ENCODE measurements around the gene CUL2.

The CUL2 gene

DNA sequence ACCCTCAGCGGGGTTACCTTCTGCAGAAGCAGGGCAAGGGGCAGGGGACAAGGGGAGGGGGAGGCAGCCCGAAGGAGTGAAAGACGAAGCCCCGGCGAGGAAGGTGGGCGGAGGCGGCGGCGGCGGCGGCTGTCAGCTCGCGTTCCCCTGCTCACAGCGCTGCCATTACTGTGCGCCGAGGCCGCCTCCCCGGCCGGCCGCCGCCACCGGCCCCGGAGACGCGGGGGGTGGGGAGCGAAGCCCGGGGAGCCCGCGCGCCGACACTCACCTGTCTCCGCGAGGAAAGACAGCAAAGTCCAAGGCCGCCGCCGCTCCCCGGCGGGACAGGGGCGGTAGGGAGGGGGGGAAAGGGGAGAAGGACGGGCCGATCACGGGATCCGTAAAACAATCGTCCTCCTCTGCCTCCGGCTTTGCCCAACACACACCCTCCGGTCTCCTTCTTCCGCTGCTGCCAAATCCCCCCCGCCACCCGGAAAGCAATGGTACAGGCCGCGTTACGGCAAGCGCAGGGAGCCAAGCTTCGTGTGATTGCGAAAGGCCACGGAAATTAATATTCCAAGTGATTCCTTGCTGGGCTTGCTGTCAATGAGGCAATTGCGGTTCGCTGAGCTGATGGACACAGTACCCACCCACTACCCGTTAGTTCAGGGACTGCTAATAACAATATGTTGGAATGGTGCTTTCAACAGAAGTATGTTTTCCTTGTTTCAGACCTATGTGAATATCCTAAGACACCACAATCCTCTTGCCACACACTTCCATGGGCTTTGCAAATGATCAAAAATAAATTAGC lies at the start of gene CUL2:
Gene CUL2 (minus strand): TSS at position 180 of the 793 bp plus-strand sequence. CDS start 19,024 bp downstream, outside the sequence.
- DNase-seq (ENCODE audit: low read depth in 2 of 3, low spot score in 2 of 3) = peak; percentile 80 to 87 (median 80)

DNA sequence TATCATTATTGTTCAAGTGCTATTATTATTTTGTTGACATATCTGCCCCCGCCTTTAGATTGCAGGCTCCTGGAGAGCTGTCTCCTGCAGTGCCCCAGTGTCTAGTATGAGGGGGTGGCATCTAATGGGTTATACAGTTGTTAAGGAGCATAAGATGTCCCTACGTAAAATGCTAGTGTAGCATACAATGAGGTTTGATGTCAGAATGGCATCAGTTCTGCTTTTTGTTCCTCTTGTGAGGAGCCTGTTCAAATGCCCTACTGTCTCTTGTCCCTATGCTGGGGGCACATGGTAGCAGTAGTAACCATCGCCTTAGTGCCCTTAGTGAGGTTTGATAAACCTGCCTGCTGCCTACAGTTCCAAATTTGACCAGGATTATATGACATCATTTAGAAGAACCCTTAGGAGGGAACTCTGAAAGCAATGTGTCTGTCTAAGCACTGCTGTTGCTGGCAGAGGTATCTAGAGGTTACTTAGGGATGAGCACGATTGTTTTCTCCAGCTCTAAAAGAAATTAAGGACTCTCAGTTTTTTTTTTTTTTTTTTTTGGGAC lies 46.2 kb upstream of the CUL2 start:
- no peak for DNase-seq (ENCODE audit: low read depth in 2 of 3, low spot score in 2 of 3)

DNA sequence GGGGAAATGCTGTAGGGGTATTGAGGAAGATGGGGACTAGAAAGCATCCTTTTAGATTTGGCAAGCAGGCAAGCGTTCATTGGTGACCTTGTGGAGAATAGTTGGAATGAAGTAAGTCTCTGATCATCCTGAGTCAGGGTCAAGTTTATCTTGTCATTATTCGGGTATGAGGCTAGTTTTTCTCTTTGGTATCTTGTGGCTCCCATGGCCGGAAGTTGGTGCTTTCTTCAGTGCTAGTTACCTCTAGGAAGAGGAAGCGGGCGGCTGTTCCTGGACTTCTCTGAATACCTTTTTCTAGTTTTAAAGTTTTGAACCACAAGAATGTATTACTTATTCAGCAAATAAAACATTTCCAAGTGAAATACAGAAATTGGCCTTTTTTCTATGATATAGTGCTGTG lies 45.7 kb upstream of the CUL2 start:
- no peak for DNase-seq (ENCODE audit: low read depth in 2 of 3, low spot score in 2 of 3)

DNA sequence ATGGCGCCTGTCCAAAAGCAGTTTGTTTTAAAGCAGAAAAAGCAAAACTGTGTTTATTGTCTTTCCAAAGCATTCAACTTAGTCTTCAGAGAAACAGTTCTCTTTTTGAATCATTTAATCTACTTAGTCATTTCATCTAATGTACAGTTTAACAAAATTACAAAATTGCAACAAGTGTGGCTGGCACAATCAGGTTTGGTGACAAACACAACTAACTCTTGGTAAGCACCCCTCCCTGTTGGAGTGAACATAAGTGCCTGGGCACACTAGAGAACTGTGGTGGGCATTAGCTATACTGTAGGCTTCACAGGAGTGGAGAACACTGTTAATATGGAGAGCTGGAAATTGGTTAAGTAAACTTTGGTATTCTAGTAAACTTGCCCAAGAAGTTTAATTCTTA lies 43.4 kb upstream of the CUL2 start:
- DNase-seq (ENCODE audit: low read depth in 2 of 3, low spot score in 2 of 3) = no peak

- no peak for DNase-seq (ENCODE audit: low read depth in 2 of 3, low spot score in 2 of 3)
Measured at GRCh38 chr10:35132727-35133126, 42.6 kb upstream of the CUL2 start.

DNA sequence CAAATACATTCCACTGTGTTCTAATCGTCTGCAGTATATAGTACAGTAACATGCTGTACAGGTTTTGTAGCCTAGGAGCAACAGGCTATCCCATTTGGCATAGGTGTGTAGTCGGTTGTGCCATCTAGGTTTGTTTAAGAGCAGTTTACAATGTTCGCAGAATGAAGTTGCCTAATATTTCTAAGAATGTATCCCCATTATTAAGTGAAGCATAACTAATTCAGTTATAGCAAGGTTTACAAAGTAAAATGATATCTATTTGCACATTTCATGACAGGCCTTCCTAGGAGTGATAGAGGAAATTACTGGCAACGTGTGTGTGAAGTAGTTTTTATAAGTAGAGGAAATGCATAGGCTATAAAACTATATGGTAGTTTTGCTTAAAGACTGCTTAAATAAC lies 40.5 kb upstream of the CUL2 start:
- DNase-seq (ENCODE audit: low read depth in 2 of 3, low spot score in 2 of 3) = no peak

- DNase-seq (ENCODE audit: low read depth in 2 of 3, low spot score in 2 of 3) = no peak
Measured at GRCh38 chr10:35129185-35129674, 39.1 kb upstream of the CUL2 start.

DNA sequence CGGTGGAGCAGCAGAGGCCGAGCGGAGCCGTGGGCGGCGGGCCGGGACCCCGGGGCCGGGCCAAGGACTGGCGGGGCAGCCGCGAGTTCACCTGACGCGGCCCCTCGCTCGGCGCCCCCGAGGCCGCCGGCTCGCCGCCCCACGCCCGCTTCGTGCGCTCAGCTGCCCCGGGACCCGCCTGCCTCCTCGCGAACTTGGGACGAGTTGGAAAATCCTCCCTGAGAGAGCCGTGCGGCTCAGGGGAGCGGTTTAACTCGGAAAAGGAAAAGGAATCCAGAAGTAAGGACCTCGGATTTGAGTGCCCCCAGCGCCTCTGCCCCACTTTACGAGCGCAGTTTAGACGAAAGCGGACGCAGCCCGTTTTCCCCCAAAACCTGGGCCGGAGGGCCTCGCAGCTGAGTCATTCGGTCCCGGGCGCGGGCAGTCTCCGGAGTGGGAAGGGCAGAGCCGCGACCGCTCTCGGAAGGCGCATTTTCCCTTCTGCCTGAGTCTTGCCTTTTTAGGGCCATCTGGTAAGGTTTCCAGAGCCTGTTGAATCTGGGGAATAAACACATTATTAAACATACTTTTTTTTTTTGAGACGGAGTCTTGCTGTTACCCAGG lies 37.2 kb upstream of the CUL2 start:
- DNase-seq (ENCODE audit: low read depth in 2 of 3, low spot score in 2 of 3) = peak; percentile 47 to 52 (median 51)

DNA sequence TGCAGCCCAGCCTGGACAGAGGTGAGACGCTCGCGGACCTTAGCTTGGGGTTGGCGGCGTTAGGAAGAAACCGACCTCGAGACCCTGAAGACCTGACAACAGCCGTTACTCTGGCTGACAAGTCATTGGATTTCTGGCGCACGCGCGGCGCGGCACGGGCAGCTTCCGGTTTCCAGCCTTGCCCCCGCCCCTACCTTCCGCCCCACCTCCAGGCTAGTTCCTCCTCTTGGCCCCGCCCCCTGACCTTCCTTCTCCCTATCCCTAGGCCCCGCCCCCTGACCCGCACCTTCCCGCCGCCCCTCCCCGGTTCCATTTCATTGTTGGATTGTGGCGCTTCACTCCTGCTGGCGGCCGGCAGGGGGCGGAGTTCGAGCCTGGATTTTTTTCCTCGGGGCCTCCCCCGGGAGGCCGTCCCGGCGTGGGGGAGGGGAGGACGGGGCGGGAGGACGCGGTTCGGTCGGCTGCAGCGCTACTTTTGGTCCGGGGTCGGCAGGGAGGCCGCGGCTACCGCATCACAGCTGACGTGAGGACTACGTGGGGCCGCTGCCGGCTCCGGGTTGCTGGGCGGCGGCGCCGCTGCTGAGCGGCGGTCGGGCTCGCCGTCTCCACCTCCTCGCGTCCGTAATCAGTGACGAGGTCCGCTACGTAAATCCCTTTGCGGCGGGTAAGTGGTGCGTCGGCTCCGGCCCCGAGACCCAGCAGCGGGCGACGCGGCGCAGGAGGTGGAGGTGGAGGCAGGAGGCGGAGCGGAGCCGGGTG lies 36.6 kb upstream of the CUL2 start, which contains the start of gene CREM:
Gene CREM (plus strand): TSS at position 317 of the 759 bp plus-strand sequence. CDS start 10,990 bp downstream, outside the sequence.
- DNase-seq (ENCODE audit: low read depth in 2 of 3, low spot score in 2 of 3) = peak; percentile 97 to 99 (median 98)

GRCh38 chr10:35126062-35126529 lies 36.0 kb upstream of the CUL2 start:
- DNase-seq (ENCODE audit: low read depth in 2 of 3, low spot score in 2 of 3) = no peak

- DNase-seq (ENCODE audit: low read depth in 2 of 3, low spot score in 2 of 3) = no peak
Measured at GRCh38 chr10:35124540-35124939, 34.4 kb upstream of the CUL2 start.

DNA sequence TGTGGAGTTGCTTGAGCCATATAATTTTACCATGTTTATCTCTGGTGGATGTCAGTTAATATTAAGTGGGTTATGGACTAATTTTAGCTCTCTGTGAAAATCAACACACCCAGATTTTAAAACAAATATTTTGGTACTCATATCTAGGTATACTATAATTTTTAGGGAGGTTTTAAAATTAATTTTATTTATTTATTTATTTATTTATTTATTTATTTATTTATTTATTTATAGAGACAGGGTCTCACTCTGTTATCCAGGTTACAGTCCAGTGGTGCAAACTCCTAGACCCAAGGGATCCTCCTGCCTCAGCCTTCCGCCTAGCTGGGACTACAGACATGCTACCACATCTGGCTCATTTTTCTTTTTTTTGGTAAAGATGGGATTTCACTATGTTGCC lies 29.2 kb upstream of the CUL2 start:
- no peak for DNase-seq (ENCODE audit: low read depth in 2 of 3, low spot score in 2 of 3)

DNA sequence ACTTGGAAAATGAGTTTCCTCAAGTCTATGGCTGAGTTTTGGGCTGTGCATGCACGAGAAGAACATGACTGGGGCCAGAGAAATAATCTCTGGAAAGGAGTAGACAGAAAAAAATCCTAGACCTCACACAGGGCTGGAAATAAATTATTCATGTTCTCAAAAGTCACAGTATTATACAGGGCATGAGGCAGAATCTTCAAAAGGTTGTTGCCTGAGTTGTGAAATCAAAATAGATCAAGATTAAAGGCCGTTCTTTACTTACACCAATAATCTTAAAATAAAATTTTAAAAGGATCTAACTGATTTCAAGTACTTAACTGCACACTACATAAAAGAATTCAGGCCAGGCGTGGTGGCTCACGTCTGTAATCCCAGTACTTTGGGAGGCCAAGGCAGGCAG lies 22.4 kb upstream of the CUL2 start:
- no peak for DNase-seq (ENCODE audit: low read depth in 2 of 3, low spot score in 2 of 3)

DNA sequence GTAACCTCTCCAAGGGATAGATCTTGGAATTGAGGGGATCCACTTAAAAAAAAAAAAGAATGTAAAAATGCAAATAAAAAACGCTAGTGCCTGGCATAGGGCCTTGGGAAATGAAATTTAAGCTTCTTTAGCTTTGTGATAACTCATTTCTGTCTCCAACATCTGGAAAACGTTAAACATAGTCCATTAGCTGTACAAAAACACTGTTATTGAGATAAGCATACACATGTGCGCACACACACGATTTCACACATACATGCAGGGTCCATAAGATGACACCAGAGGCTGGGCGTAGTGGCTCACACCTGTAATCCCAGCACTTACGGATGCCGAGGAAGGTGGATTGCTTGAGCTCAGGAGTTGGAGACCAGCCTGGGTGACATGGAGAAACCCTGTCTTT lies 13.7 kb upstream of the CUL2 start:
- no peak for DNase-seq (ENCODE audit: low read depth in 2 of 3, low spot score in 2 of 3)

GRCh38 chr10:35097510-35097909 lies 7.4 kb upstream of the CUL2 start:
- no peak for DNase-seq (ENCODE audit: low read depth in 2 of 3, low spot score in 2 of 3)

DNA sequence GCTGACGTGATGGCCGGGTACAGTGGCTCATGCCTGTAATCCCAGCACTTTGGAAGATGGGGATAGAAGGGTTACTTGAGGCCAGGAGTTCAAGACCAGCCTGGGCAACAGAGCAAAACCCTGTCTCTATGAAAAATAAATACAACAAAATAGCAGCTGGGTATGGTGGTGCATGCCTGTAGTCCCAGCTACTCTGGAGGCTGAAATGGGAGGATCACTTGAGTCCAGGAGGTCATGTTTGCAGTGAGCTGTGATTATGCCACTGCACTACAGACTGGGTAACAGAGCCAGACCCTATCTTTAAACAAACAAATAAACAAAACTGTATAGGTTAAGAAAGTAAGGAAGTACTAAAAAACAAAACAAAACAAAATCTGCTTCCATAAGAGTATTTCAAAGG lies 6.2 kb upstream of the CUL2 start:
- no peak for DNase-seq (ENCODE audit: low read depth in 2 of 3, low spot score in 2 of 3)

DNA sequence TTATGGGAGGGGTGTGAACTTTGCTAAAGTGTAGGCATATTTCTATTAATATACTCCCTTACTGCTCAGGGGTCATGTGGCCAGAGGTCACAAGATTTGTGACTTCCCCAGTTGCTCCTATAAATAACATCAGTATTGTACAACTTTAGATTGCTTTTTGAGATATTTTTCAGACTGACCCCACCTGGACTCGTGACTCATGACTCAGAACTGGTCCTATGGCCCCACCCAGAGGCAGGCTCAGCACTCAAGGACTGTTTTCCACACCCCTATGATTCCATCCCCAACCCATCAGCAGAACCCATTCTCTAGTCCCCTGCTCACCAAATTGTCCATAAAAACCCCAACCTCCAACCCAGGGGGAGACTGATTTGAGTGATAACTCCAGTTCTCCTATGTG lies 2.7 kb upstream of the CUL2 start:
- DNase-seq (ENCODE audit: low read depth in 2 of 3, low spot score in 2 of 3) = no peak

DNA sequence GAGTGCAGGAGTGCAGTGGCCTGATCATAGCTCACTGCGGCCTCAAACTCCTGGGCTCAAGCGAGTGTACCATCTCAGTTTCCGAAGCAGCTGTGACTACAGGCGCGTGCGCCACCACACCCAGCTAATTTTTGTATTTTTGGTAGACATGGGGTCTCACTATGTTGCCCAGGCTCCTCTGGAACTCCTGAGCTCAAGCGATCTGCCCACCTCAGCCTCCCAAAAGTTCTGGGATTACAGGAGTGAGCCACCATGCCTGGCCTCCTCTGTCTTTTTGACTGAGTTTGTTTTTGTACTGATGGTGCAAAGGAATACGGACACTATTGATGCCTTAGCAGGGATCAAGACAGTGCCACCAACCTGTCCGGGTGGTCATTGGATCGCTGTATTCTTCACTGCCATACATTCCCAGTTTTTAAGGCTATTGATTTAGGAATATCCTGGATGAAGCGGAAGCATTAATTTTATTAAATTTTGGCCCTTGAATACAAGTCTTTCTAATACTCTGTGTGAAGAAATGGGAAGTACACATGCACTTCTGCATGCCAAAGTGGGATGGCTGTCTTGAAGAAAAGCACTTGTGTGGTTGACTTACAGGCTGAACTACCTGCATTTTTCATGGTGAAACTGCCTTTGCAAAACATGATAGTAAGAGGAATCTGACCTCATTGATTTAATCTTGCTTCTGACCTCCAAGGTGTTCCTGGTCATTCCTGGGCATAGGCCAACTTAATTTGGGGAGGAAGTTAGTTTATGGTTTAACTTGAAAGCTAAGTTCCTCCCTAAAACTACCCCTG lies 2.1 kb upstream of the CUL2 start:
- no peak for DNase-seq (ENCODE audit: low read depth in 2 of 3, low spot score in 2 of 3)

DNA sequence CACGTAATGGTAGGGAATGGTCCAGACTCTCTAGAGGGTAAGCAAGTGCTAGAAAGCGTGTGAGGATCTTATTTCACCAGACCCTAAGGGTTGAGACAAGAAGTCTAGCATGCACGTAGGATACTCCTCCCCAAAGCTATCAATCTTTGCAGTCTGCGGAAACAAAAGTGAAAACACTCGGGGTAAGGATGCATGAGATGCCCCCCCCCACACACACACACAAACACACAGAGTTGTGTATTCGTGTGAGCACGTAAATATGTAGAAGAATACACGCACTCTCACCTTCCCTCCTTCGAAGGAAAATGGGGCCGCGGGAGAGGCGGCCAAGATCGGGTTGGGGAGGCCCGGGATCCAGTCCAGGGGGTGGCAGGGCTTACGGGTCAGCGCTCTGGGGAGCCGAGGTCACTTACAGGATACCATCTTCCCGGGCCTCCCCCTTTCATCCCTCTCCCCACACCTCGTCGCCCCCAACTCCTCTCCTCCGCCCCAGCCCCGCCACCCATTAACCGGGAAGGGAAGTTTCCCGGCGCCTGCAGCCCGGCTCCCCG lies 455 bp downstream of the CUL2 start:
- no peak for DNase-seq (ENCODE audit: low read depth in 2 of 3, low spot score in 2 of 3)

GRCh38 chr10:35083242-35083641 lies 6.9 kb downstream of the CUL2 start:
- no peak for DNase-seq (ENCODE audit: low read depth in 2 of 3, low spot score in 2 of 3)

Measured in activated CD8-positive, alpha-beta memory T cell treated with anti-CD3 and anti-CD28 coated beads for 48 hours (primary cell).